HG03354 (cell line): ENCODE measurements around the gene TTBK1.

Experiments used
- ATAC-seq: cut with Tn5 transposase; IDR thresholded peaks from one replicate; pipeline ENCODE4 v1.9.1; 2021; ENCODE audit warnings: mild to moderate bottlenecking; ENCODE audit not compliant: unreplicated experiment, poor library complexity, severe bottlenecking

TTBK1 gene

GRCh38 chr6:43282636-43283513 is 39.6 kb downstream of the TTBK1 start:
- no peak for ATAC-seq

DNA sequence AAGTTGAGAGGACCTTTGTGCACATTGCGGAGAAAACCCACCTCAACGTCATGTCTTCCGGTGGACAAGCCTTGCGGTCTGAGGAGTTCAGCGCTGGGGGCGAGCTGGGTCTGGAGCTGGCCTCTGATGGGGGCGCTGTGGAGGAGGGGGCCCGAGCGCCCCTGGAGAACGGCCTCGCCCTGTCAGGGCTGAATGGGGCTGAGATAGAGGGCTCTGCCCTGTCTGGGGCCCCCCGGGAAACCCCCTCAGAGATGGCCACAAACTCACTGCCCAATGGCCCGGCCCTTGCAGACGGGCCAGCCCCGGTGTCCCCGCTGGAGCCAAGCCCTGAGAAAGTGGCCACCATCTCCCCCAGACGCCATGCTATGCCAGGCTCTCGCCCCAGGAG is 40.2 kb downstream of the TTBK1 start:
- ATAC-seq, result no peak

DNA sequence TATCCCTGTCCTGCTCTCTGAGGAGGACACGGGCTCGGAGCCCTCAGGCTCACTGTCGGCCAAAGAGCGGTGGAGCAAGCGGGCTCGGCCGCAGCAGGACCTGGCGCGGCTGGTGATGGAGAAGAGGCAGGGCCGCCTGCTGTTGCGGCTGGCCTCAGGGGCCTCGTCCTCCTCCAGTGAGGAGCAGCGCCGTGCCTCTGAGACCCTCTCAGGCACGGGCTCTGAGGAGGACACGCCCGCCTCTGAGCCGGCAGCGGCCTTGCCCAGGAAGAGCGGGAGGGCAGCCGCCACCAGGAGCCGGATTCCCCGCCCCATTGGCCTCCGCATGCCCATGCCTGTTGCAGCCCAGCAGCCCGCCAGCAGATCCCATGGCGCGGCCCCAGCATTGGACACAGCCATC is 40.6 kb downstream of the TTBK1 start:
- no peak for ATAC-seq

- ATAC-seq, result no peak
These were observed 41.9 kb downstream of the TTBK1 start for GRCh38 chr6:43284991-43285781.

DNA sequence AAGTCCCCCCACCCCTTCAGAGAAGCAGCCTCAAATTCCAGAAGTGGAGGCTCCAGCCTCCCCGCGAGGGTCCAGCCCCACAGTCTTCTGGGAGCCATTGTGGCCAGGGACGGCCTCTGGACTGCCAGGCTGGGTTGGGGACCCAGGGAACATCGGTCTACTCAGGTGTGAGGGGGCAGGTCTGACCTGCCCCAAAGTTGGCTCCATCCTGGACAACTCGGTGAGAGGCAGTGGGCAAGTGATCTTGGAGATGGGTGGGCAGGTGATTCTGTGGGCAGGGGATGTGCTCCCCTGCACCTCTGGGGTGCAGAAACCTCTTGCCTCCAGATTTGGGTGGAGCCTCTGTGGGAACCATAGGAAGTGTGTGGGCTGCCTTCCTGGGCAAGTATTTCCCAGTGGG is 42.6 kb downstream of the TTBK1 start:
- no peak for ATAC-seq

GRCh38 chr6:43286456-43286979 is 43.2 kb downstream of the TTBK1 start:
- no peak for ATAC-seq

DNA sequence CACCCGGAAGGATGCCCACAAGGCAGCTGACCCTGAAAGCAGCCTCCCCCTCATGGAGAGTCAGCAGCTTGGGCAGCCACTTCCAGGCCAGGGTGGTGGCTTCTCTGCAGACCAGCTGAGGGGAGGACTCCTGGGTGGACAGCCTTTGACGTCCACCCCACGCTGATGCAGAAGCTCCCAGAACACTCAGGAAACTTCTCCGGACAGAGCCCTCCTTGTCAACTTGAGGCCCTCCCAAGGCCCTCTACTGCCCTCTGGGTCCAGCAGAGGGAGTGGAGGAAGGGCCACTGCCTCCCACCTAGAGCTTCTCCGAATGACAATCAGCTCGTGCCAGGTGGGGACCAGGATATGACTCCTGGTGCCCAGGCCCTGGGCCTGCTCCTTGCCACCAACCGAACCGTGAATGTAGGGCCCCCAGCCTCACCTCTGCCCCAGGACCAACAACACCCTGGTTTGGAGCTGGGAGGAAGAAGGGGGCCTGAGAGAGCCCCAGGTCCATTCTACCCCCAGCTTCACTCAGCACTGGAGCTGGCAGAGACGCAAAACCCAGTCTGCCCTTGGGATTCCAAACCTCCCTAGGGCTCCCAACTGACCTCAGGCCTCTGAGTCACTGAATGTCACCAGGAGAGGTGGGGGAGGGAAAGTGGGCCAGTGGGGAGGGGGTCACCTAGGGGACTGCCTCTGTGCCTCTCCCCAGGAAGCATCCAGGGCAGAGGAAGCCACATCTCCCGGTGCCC is 43.9 kb downstream of the TTBK1 start:
- ATAC-seq, result no peak

DNA sequence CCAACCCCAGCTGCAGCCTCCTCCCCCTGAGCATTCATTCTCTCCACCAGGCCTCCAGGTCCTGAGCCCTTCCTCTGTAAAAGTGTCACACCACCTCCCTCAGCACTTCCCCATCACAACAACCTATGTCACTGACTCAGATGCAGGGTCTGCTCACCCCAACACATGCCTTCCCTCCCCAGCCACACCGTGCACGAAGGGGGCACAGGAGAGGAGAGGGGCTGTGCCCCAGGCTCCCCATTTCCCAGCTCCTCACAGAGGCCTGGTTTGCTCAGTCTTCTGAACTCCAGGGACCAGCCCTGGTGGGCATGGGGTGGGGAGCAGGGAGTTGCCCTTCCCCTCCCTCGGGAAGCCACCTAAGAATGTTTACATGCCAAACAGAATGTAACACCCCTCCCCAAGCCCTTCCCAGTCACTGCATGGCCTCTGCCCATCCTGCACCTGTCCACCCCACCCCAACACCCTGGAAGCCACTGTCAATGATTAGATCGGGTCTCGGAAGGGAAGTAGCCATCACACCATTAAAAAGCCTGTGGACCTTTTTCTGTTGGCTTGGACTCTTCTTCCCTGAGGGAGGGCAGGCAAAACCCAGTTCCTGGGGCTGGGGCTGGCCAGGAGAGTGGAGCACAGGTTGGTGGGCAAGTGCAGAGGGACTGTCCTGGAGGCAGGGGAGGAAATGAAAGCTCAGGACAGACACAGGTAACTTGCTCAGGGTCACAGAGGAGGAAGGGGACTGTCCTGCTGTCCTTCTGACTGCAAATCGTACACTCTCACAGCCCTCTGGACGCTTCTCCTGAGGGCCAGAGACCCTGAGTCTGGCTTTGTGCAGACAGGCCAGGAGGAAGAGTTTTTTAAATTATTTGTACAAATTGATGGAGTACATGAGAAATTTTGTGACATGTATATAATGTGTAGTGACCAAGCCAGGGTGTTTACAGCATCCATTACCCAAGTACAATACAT is 44.7 kb downstream of the TTBK1 start:
- ATAC-seq, result no peak

GRCh38 chr6:43290339-43290904 is 47.1 kb downstream of the TTBK1 start:
- ATAC-seq, result no peak

DNA sequence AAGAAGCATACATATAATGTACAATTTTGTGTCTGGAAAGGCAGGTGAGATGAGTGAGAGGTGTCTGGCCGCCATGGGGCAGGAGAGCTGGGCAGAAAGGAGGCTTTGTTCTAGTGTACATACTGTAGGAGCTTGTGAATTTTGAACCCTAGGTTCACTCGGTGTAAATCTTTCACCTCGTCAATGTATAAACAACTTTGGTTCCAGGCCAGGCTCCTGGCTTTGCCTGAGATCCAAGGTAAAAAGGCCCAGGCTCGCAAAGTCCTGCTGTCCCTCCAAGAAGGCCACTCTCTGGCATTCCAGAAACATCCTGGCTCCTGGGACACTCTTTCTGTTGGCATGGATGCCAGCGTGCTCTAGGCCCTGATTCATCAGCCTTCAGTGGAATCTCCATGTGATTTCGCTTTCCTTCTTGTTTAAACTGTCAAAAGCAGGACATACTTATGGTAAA is 47.6 kb downstream of the TTBK1 start:
- ATAC-seq, result no peak

- no peak for ATAC-seq
These were observed 48.4 kb downstream of the TTBK1 start for GRCh38 chr6:43291708-43292107.

GRCh38 chr6:43292341-43292740 is 49.1 kb downstream of the TTBK1 start:
- no peak for ATAC-seq

- ATAC-seq, result no peak
These were observed 49.6 kb downstream of the TTBK1 start for GRCh38 chr6:43292763-43293318.

GRCh38 chr6:43293698-43294097 is 50.4 kb downstream of the TTBK1 start:
- ATAC-seq, result no peak

- ATAC-seq, result no peak
These were observed 51.3 kb downstream of the TTBK1 start for GRCh38 chr6:43294536-43294935.

GRCh38 chr6:43295456-43295855 is 52.2 kb downstream of the TTBK1 start:
- no peak for ATAC-seq

GRCh38 chr6:43296780-43297497 is 53.7 kb downstream of the TTBK1 start:
- ATAC-seq, result no peak
